ENCODE measurements around the gene GBP7. TPM values are rescaled to one million over a fixed set of nuclear protein-coding genes. Genes with fewer than 3 reads are reported as not detected.
"Not testable (repeated sequence)": the region's sequence is repeated elsewhere in the genome, so short reads cannot be mapped to it uniquely, and the experiment has no call there.

The GBP7 gene
- total and polyA plus RNA-seq, 4 donors, result 0.89 to 27.8 (median 16.8) TPM

- Histone ChIP-seq H3K4me1 (ENCODE audit: control insufficient read depth in 4 of 4, insufficient read depth in 4 of 4, low read length in 3 of 4) (peaks cover 0 to 11% (median 9%) of the 10 kb centered on the region in 4 donors), H3K27ac (ENCODE audit: low read depth in 1 of 2, low read length in 2 of 2) (no peak overlapping the region), H3K36me3 (ENCODE audit: control insufficient read depth in 4 of 4, insufficient read depth in 3 of 4, low read depth in 1 of 4, low read length in 3 of 4) (peaks cover 0 to 21% (median 16%) of the 10 kb centered on the region in 4 donors), H3K4me3 (ENCODE audit: low read depth in 1 of 3, low read length in 3 of 3) (no peak overlapping the region), H3K9ac (ENCODE audit: low read depth in 1 of 2, low read length in 2 of 2) (no peak overlapping the region), H3K27me3 (ENCODE audit: control insufficient read depth in 4 of 4, insufficient read depth in 4 of 4, low read length in 3 of 4) (no peaks in the 10 kb centered on the region), H3K9me3 (ENCODE audit: control insufficient read depth in 4 of 4, low read length in 3 of 4) (no peaks in the 10 kb centered on the region)
- WGBS, result 42% methylated on average over 1 of the region's 1 CpG
- no peak for TF ChIP-seq JUND (IDR thresholded peaks at IDR 0.05)
- TF ChIP-seq HNF4G (IDR thresholded peaks at IDR 0.05), result no peak
- TF ChIP-seq HNF4A (conservative IDR thresholded peaks at IDR 0.05), result no peak
- no peak for TF ChIP-seq EGR1 (IDR thresholded peaks at IDR 0.05; ENCODE audit: low read depth in 2 of 2)
- TF ChIP-seq MAX (IDR thresholded peaks at IDR 0.05), result no peak
- TF ChIP-seq ATF3 (IDR thresholded peaks at IDR 0.05), result no peak
- TF ChIP-seq ZBTB33 (IDR thresholded peaks at IDR 0.05), result no peak
- no peak for DNase-seq (ENCODE audit: low spot score)
These were observed 42.1 kb downstream of the GBP7 start for GRCh38 chr1:89133747-89134146.

GRCh38 chr1:89130716-89131115 is 45.1 kb downstream of the GBP7 start:
- H3K4me3 ChIP-seq (ENCODE audit: low read depth in 1 of 3, low read length in 3 of 3), result no peak overlapping the region
- H3K9ac ChIP-seq (ENCODE audit: low read depth in 1 of 2, low read length in 2 of 2), result no peak overlapping the region
- TF ChIP-seq ZBTB33 (IDR thresholded peaks at IDR 0.05), result no peak
- TF ChIP-seq JUND (IDR thresholded peaks at IDR 0.05), result peak; percentile 17 to 41
- H3K27me3 ChIP-seq (ENCODE audit: control insufficient read depth in 4 of 4, insufficient read depth in 4 of 4, low read length in 3 of 4), result no peaks in the 10 kb centered on the region
- WGBS, result 19% methylated on average over 1 of the region's 1 CpG
- H3K4me1 ChIP-seq (ENCODE audit: control insufficient read depth in 4 of 4, insufficient read depth in 4 of 4, low read length in 3 of 4), result peaks cover 5 to 11% (median 9%) of the 10 kb centered on the region in 4 donors
- no peak for DNase-seq (ENCODE audit: low spot score)
- H3K27ac ChIP-seq (ENCODE audit: low read depth in 1 of 2, low read length in 2 of 2), result peak overlapping the region; percentile 79 to 95
- H3K36me3 ChIP-seq (ENCODE audit: control insufficient read depth in 4 of 4, insufficient read depth in 3 of 4, low read depth in 1 of 4, low read length in 3 of 4), result peaks cover 0 to 21% (median 16%) of the 10 kb centered on the region in 4 donors
- H3K9me3 ChIP-seq (ENCODE audit: control insufficient read depth in 4 of 4, low read length in 3 of 4), result no peaks in the 10 kb centered on the region

- Histone ChIP-seq H3K36me3 (ENCODE audit: control insufficient read depth in 4 of 4, insufficient read depth in 3 of 4, low read depth in 1 of 4, low read length in 3 of 4) (peaks cover 0 to 18% (median 15%) of the 10 kb centered on the region in 4 donors), H3K27me3 (ENCODE audit: control insufficient read depth in 4 of 4, insufficient read depth in 4 of 4, low read length in 3 of 4) (no peaks in the 10 kb centered on the region), H3K9me3 (ENCODE audit: control insufficient read depth in 4 of 4, low read length in 3 of 4) (no peaks in the 10 kb centered on the region), H3K4me1 (ENCODE audit: control insufficient read depth in 4 of 4, insufficient read depth in 4 of 4, low read length in 3 of 4) (peaks cover 5 to 11% (median 9%) of the 10 kb centered on the region in 4 donors), H3K4me3 (ENCODE audit: low read depth in 1 of 3, low read length in 3 of 3) (no peak overlapping the region), H3K27ac (ENCODE audit: low read depth in 1 of 2, low read length in 2 of 2) (peak overlapping the region; percentile 94 to 95), H3K9ac (ENCODE audit: low read depth in 1 of 2, low read length in 2 of 2) (peak overlapping the region in 1 of 2 donors; percentile 5)
- 53% methylated on average over 4 of the region's 4 CpGs for WGBS
- no peak for DNase-seq (ENCODE audit: low spot score)
- no peak for TF ChIP-seq MAX (IDR thresholded peaks at IDR 0.05)
- TF ChIP-seq GABPA (IDR thresholded peaks at IDR 0.05 in 1 of 2, conservative IDR thresholded peaks at IDR 0.05 in 1 of 2), result no peak
- no peak for TF ChIP-seq HNF4A (conservative IDR thresholded peaks at IDR 0.05)
- TF ChIP-seq YY1 (IDR thresholded peaks at IDR 0.05), result no peak
- TF ChIP-seq EGR1 (IDR thresholded peaks at IDR 0.05; ENCODE audit: low read depth in 2 of 2), result no peak
- TF ChIP-seq NR2F2 (IDR thresholded peaks at IDR 0.05), result no peak
- no peak for TF ChIP-seq RXRA (IDR thresholded peaks at IDR 0.05)
These were observed 45.9 kb downstream of the GBP7 start for GRCh38 chr1:89129911-89130310.

- Histone ChIP-seq H3K36me3 (ENCODE audit: control insufficient read depth in 4 of 4, insufficient read depth in 3 of 4, low read depth in 1 of 4, low read length in 3 of 4) (peaks cover 0 to 12% (median 7%) of the 10 kb centered on the region in 4 donors), H3K27ac (ENCODE audit: low read depth in 1 of 2, low read length in 2 of 2) (peak overlapping the region; percentile 94 to 95), H3K4me1 (ENCODE audit: control insufficient read depth in 4 of 4, insufficient read depth in 4 of 4, low read length in 3 of 4) (peaks cover 7 to 10% (median 8%) of the 10 kb centered on the region in 4 donors)
- not testable (repeated sequence) for DNase-seq (ENCODE audit: low spot score); H3K27me3 ChIP-seq (ENCODE audit: control insufficient read depth in 4 of 4, insufficient read depth in 4 of 4, low read length in 3 of 4); H3K4me3 ChIP-seq (ENCODE audit: low read depth in 1 of 3, low read length in 3 of 3); H3K9ac ChIP-seq (ENCODE audit: low read depth in 1 of 2, low read length in 2 of 2); H3K9me3 ChIP-seq (ENCODE audit: control insufficient read depth in 4 of 4, low read length in 3 of 4)
- 97% methylated on average over 31 of the region's 31 CpGs for WGBS
These were observed 47.8 kb downstream of the GBP7 start for GRCh38 chr1:89128003-89128458.

- Histone ChIP-seq H3K4me1 (ENCODE audit: control insufficient read depth in 4 of 4, insufficient read depth in 4 of 4, low read length in 3 of 4) (peaks cover 7 to 10% (median 8%) of the 10 kb centered on the region in 4 donors), H3K9ac (ENCODE audit: low read depth in 1 of 2, low read length in 2 of 2) (peak overlapping the region in 1 of 2 donors; percentile 87), H3K27ac (ENCODE audit: low read depth in 1 of 2, low read length in 2 of 2) (peak overlapping the region; percentile 67 to 75)
- DNase-seq (ENCODE audit: low spot score); H3K4me3 ChIP-seq (ENCODE audit: low read depth in 1 of 3, low read length in 3 of 3); H3K36me3 ChIP-seq (ENCODE audit: control insufficient read depth in 4 of 4, insufficient read depth in 3 of 4, low read depth in 1 of 4, low read length in 3 of 4); H3K27me3 ChIP-seq (ENCODE audit: control insufficient read depth in 4 of 4, insufficient read depth in 4 of 4, low read length in 3 of 4); H3K9me3 ChIP-seq (ENCODE audit: control insufficient read depth in 4 of 4, low read length in 3 of 4): not testable (repeated sequence)
- 78% methylated on average over 23 of the region's 23 CpGs for WGBS
These were observed 48.9 kb downstream of the GBP7 start for GRCh38 chr1:89126602-89127565.

Data from liver (tissue), 9 donors.